SK-N-SH (cell line): ENCODE data around the gene NTNG1. TPM values are rescaled to one million over a fixed set of nuclear protein-coding genes. Genes with fewer than 3 reads are reported as not detected.

ENCODE experiments used
- CTCF ChIA-PET: fragments of 300-600, 350-600 bp; formaldehyde crosslinking; extraction: SDS; loops from one replicate; lab custom pipeline; 2021; lab: Yijun Ruan, JAX
- POLR2A ChIA-PET: fragments of 350-600 bp; sonication (Branson Sonifier 250); formaldehyde crosslinking; extraction: SDS; loops from one replicate; lab custom pipeline; 2020; ENCODE audit warnings: antibody characterized with exemption, inconsistent platforms; lab: Yijun Ruan, JAX
- DNase-seq: peaks from one replicate; pipeline ENCODE4 v3.0.0; 2012
- H2AFZ ChIP-seq: fragments of 200-600 bp; sonication (generic); 2 replicates; pipeline ENCODE4 v1.8.1; 2016; ENCODE audit warnings: antibody characterized with exemption, mild to moderate bottlenecking, low read depth
- H3F3A ChIP-seq: fragments of 200-600 bp; sonication (generic); replicated peaks from 2 replicates; pipeline ENCODE3; 2016; ENCODE audit warnings: antibody characterized with exemption, mild to moderate bottlenecking; ENCODE audit not compliant: insufficient read depth
- H3K27ac ChIP-seq, 2 experiments: fragments of 200-500 bp in 1 of 2; fragments of 200-600 bp in 1 of 2; sonication (Bioruptor generic) in 1 of 2; sonication (generic), shearing (Covaris generic) in 1 of 2; 2 replicates each; pipeline versions ENCODE4 v1.5.1 to v1.6.1; 2014 to 2016; ENCODE audit warnings: low read depth in 2 of 2, inconsistent platforms in 1 of 2, low read length in 1 of 2, mild to moderate bottlenecking in 1 of 2, mixed read lengths in 1 of 2
- H3K27me3 ChIP-seq: fragments of 200-600 bp; sonication (generic), shearing (Covaris generic); 2 replicates; pipeline ENCODE4 v1.6.1; 2016; ENCODE audit warnings: mixed run types; ENCODE audit not compliant: insufficient read depth
- H3K36me3 ChIP-seq, 2 experiments: fragments of 200-500 bp in 1 of 2; fragments of 200-600 bp in 1 of 2; sonication (Bioruptor generic) in 1 of 2; sonication (generic) in 1 of 2; replicated peaks in 1 of 2; 2 replicates each; pipeline versions ENCODE3 to v1.5.1; 2014 to 2016; ENCODE audit warnings: low read length in 1 of 2, mild to moderate bottlenecking in 1 of 2; ENCODE audit not compliant: insufficient read depth in 2 of 2, control insufficient read depth in 1 of 2
- H3K4me1 ChIP-seq, 2 experiments: fragments of 200-500 bp in 1 of 2; fragments of 200-600 bp in 1 of 2; sonication (Bioruptor generic) in 1 of 2; sonication (generic), shearing (Covaris generic) in 1 of 2; 2 replicates each; pipeline versions ENCODE4 v1.5.1 to v1.6.1; 2014 to 2016; ENCODE audit warnings: low read depth in 1 of 2, low read length in 1 of 2, mixed run types in 1 of 2; ENCODE audit not compliant: insufficient read depth in 2 of 2, control insufficient read depth in 1 of 2
- H3K4me2 ChIP-seq: fragments of 200-600 bp; sonication (generic), shearing (Covaris generic); 2 replicates; pipeline ENCODE4 v1.6.1; 2017; ENCODE audit warnings: mixed run types
- H3K4me3 ChIP-seq, 2 experiments: fragments of 200-500 bp in 1 of 2; fragments of 200-600 bp in 1 of 2; sonication (Bioruptor generic) in 1 of 2; sonication (generic), shearing (Covaris generic) in 1 of 2; 2 replicates each; pipeline versions ENCODE4 v1.5.1 to v1.8.1; 2014 to 2016; ENCODE audit warnings: low read depth in 2 of 2, inconsistent platforms in 1 of 2, low read length in 1 of 2, mild to moderate bottlenecking in 1 of 2, mixed read lengths in 1 of 2, moderate library complexity in 1 of 2
- H3K79me2 ChIP-seq: fragments of 200-600 bp; sonication (generic); 2 replicates; pipeline ENCODE4 v1.8.1; 2017; ENCODE audit warnings: mild to moderate bottlenecking; ENCODE audit not compliant: insufficient read depth
- H3K9ac ChIP-seq: fragments of 200-600 bp; sonication (generic); 2 replicates; pipeline ENCODE4 v1.6.1; 2017; ENCODE audit warnings: mixed run types
- H3K9me2 ChIP-seq: fragments of 200-600 bp; sonication (generic); 2 replicates; pipeline ENCODE4 v1.6.1; 2017; ENCODE audit warnings: mixed run types
- H3K9me3 ChIP-seq: fragments of 200-600 bp; sonication (generic); 2 replicates; pipeline ENCODE4 v1.6.1; 2017; ENCODE audit warnings: mixed run types, mild to moderate bottlenecking, moderate library complexity
- H4K20me1 ChIP-seq: fragments of 200-600 bp; sonication (generic); 2 replicates; pipeline ENCODE4 v1.6.1; 2017; ENCODE audit warnings: mild to moderate bottlenecking, mixed run types; ENCODE audit not compliant: insufficient read depth
- CHD2 ChIP-seq: fragments of 150-350 bp; IDR thresholded peaks from 2 replicates; pipeline ENCODE4 v1.6.1; 2018; ENCODE audit warnings: low read length; ENCODE audit not compliant: partially characterized antibody
- CTCF ChIP-seq: fragments of 200-600 bp; sonication (generic); IDR thresholded peaks from 2 replicates; pipeline ENCODE4 v1.6.1; 2017; ENCODE audit warnings: antibody characterized with exemption, mild to moderate bottlenecking, moderate library complexity
- ELF1 ChIP-seq: IDR thresholded peaks from 2 replicates; pipeline ENCODE4 v1.4.0; 2012
- EP300 ChIP-seq, 2 experiments: IDR thresholded peaks; 2 replicates each; pipeline versions ENCODE4 v1.4.0 to v1.6.1; 2012; ENCODE audit warnings: borderline replicate concordance in 1 of 2, low read depth in 1 of 2, low read length in 1 of 2
- EZH2phosphoT487 ChIP-seq: fragments of 200-600 bp; sonication (generic); IDR thresholded peaks from 2 replicates; pipeline ENCODE4 v1.6.1; 2017; ENCODE audit warnings: low read depth, mixed run types, mild to moderate bottlenecking, antibody characterized with exemption, moderate library complexity, borderline replicate concordance
- FOXM1 ChIP-seq: IDR thresholded peaks from 2 replicates; pipeline ENCODE4 v1.4.0; 2012; ENCODE audit warnings: low read depth, mild to moderate bottlenecking
- GABPA ChIP-seq: IDR thresholded peaks from 2 replicates; pipeline ENCODE4 v1.4.0; 2012; ENCODE audit warnings: low read depth, mild to moderate bottlenecking
- GATA2 ChIP-seq: sonication (generic); formaldehyde crosslinking; IDR thresholded peaks from 2 replicates; pipeline ENCODE4 v1.5.0; 2020; ENCODE audit warnings: mild to moderate bottlenecking, missing genetic modification reagents
- IRF3 ChIP-seq: fragments of 150-350 bp; IDR thresholded peaks from 2 replicates; pipeline ENCODE4 v1.6.1; 2016; ENCODE audit warnings: mild to moderate bottlenecking, low read depth, low read length
- MAX ChIP-seq: IDR thresholded peaks from 2 replicates; pipeline ENCODE4 v1.4.0; 2012; ENCODE audit warnings: low read depth
- MXI1 ChIP-seq: IDR thresholded peaks from 2 replicates; pipeline ENCODE4 v1.6.1; 2012; ENCODE audit warnings: mild to moderate bottlenecking, low read depth, low read length, improper control_type of control experiment
- PBX3 ChIP-seq: IDR thresholded peaks from 2 replicates; pipeline ENCODE4; 2012
- POLR2AphosphoS5 ChIP-seq: IDR thresholded peaks from 2 replicates; pipeline ENCODE4 v1.6.1; 2012; ENCODE audit warnings: low read depth, low read length
- RAD21 ChIP-seq: IDR thresholded peaks from 2 replicates; pipeline ENCODE4 v1.6.1; 2012; ENCODE audit warnings: mild to moderate bottlenecking, low read length
- RFX5 ChIP-seq: IDR thresholded peaks from 2 replicates; pipeline ENCODE4 v1.6.1; 2012; ENCODE audit warnings: mild to moderate bottlenecking, improper control_type of control experiment, low read length
- RXRA ChIP-seq: IDR thresholded peaks from 2 replicates; pipeline ENCODE4 v1.4.0; 2012; ENCODE audit warnings: low read depth, mild to moderate bottlenecking, borderline replicate concordance
- TEAD4 ChIP-seq: IDR thresholded peaks from 2 replicates; pipeline ENCODE4 v1.4.0; 2012; ENCODE audit warnings: mild to moderate bottlenecking, borderline replicate concordance; ENCODE audit not compliant: insufficient read depth
- USF2 ChIP-seq: fragments of 150-350 bp; IDR thresholded peaks from 2 replicates; pipeline ENCODE4 v1.6.1; 2017; ENCODE audit warnings: antibody characterized with exemption, low read length, low read depth, borderline replicate concordance
- YY1 ChIP-seq: IDR thresholded peaks from 2 replicates; pipeline ENCODE4 v1.4.0; 2012; ENCODE audit warnings: low read depth, mild to moderate bottlenecking
- ZBTB33 ChIP-seq: IDR thresholded peaks from 2 replicates; pipeline ENCODE4 v1.4.0; 2012; ENCODE audit warnings: low read depth, borderline replicate concordance
- WGBS: methylation state at CpG from one replicate; pipeline ENCODE4 v1.1.6; 2017; ENCODE audit warnings: low lambda C conversion rate; 5-methylcytosine and 5-hydroxymethylcytosine counted together
- polyA plus RNA-seq, 3 experiments: library from polyadenylated mRNA; depleted of rRNA; stranded (reverse); fragments of >200 nt; gene quantifications; 2 replicates each; pipeline ENCODE4 v1.2.3, GENCODE V29; 2012

NTNG1 gene
- polyA plus RNA-seq, 1 of the 3 experiments (the other 2 are of a cell fraction) = 0.03 TPM

GRCh38 chr1:107096690-107097089 is 44.1 kb upstream of the NTNG1 start:
- H3K4me1 ChIP-seq = no peaks in the 10 kb centered on the region
- no peaks in the 10 kb centered on the region for H3F3A ChIP-seq
- H3K27me3 ChIP-seq = no peaks in the 10 kb centered on the region
- no peak overlapping the region for H3K4me2 ChIP-seq
- TF ChIP-seq EZH2phosphoT487 (no peak), ELF1 (no peak), CHD2 (no peak), RFX5 (no peak), MAX (no peak), GABPA (no peak), MXI1 (no peak), RXRA (no peak), PBX3 (no peak), TEAD4 (no peak), CTCF (no peak)
- no peak overlapping the region for H2AFZ ChIP-seq
- H3K9me3 ChIP-seq = no peaks in the 10 kb centered on the region
- ChIA-PET POLR2A (no interaction called here), CTCF (no interaction called here)
- H3K9ac ChIP-seq = no peak overlapping the region
- H4K20me1 ChIP-seq = no peaks in the 10 kb centered on the region
- DNase-seq = no peak
- WGBS = 11% methylated on average over 2 of the region's 2 CpGs
- no peaks in the 10 kb centered on the region for H3K36me3 ChIP-seq
- H3K79me2 ChIP-seq = no peaks in the 10 kb centered on the region
- no peak overlapping the region for H3K4me3 ChIP-seq
- no peaks in the 10 kb centered on the region for H3K9me2 ChIP-seq
- H3K27ac ChIP-seq = no peak overlapping the region

- Histone ChIP-seq H3K27ac (no peak overlapping the region), H3K4me3 (no peak overlapping the region), H3K9me2 (no peaks in the 10 kb centered on the region), H3K4me1 (no peaks in the 10 kb centered on the region), H3K9me3 (no peaks in the 10 kb centered on the region), H3K36me3 (no peaks in the 10 kb centered on the region), H3K79me2 (no peaks in the 10 kb centered on the region), H2AFZ (no peak overlapping the region), H3F3A (no peaks in the 10 kb centered on the region), H3K9ac (no peak overlapping the region), H3K4me2 (no peak overlapping the region), H4K20me1 (no peaks in the 10 kb centered on the region), H3K27me3 (no peaks in the 10 kb centered on the region)
- ChIA-PET POLR2A (no interaction called here), CTCF (interaction anchor here (0.7 kb wide), 1 partner anchor 961 kb away, joined by 3 read pairs; no protein-coding TSS in a partner anchor)
- WGBS = 43% methylated on average over 3 of the region's 3 CpGs
- DNase-seq = no peak
- no peak for TF ChIP-seq EP300 (IDR thresholded peaks at IDR 0.05; ENCODE audit: borderline replicate concordance in 1 of 2, low read depth in 1 of 2, low read length in 1 of 2)
- TF ChIP-seq RAD21 = no peak
- no peak for TF ChIP-seq TEAD4
- TF ChIP-seq IRF3 = no peak
- no peak for TF ChIP-seq EZH2phosphoT487
- no peak for TF ChIP-seq POLR2AphosphoS5
- TF ChIP-seq GATA2 (CRISPR knock-in tag) = no peak
- TF ChIP-seq USF2 = no peak
- TF ChIP-seq PBX3 = no peak
- TF ChIP-seq ZBTB33 = no peak
- TF ChIP-seq YY1 = no peak
- TF ChIP-seq FOXM1 = no peak
Observed at GRCh38 chr1:107098961-107099360, 41.9 kb upstream of the NTNG1 start.
